ENCODE measurements around the gene UFC1. TPM values are rescaled to one million over a fixed set of nuclear protein-coding genes. Genes with fewer than 3 reads are reported as not detected.
A peak's percentile ranks its signal among the peaks of the same experiment; 100 is the strongest.

Gene UFC1
- polyA plus RNA-seq, 1 experiment, result 89.4 TPM

DNA sequence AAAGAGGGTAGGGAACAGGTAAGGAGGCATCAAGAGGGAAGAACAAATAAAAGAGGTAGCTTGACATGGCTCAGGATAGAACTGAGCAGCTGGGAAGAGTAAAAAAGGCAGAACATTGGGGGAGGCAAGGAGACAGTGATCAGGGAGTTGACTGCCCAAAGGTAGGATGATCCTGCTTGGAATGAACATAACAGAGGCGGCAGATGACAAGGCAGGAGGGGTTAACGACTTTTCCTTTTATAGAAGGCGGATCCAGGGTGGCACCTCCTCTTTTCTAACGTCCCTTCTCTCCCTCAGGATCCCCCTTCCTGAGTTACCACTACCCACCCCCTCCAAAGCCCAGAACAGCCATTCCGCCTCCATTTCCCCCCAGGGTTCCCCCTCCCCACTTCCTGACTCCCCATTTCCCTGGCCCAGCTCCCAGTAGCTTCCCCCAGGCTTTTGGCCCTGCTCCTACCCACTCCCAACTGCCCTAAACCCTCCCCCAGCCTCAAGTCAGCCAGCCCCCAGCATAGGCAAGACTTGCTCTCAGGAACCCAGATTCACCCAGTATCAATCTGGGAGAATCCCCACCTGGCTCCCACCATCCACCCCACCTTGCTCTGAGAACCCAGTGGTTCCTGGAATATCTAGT, 45.8 kb downstream of the UFC1 start:
- ChIA-PET CTCF (interaction anchor here (1.3 to 2.9 kb wide), 2 partner anchors 26 to 182 kb away, joined by 6 to 18 read pairs; partner anchors contain the start of gene TOMM40L), POLR2A (no interaction called here)
- no peak for DNase-seq (ENCODE audit: low read depth)
- H3K4me3 ChIP-seq (ENCODE audit: low read depth, low read length), result no peak overlapping the region
- peaks cover 6% of the 10 kb centered on the region for H3K36me3 ChIP-seq (ENCODE audit: control insufficient read depth, insufficient read depth, low read length)
- TF ChIP-seq, protein P1, sequence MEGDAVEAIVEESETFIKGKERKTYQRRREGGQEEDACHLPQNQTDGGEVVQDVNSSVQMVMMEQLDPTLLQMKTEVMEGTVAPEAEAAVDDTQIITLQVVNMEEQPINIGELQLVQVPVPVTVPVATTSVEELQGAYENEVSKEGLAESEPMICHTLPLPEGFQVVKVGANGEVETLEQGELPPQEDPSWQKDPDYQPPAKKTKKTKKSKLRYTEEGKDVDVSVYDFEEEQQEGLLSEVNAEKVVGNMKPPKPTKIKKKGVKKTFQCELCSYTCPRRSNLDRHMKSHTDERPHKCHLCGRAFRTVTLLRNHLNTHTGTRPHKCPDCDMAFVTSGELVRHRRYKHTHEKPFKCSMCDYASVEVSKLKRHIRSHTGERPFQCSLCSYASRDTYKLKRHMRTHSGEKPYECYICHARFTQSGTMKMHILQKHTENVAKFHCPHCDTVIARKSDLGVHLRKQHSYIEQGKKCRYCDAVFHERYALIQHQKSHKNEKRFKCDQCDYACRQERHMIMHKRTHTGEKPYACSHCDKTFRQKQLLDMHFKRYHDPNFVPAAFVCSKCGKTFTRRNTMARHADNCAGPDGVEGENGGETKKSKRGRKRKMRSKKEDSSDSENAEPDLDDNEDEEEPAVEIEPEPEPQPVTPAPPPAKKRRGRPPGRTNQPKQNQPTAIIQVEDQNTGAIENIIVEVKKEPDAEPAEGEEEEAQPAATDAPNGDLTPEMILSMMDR (IDR thresholded peaks at IDR 0.05; ENCODE audit: insufficient read depth, low read depth, low read length), result no peak
- H3K27me3 ChIP-seq (ENCODE audit: control insufficient read depth, insufficient read depth, low read length), result no peaks in the 10 kb centered on the region

DNA sequence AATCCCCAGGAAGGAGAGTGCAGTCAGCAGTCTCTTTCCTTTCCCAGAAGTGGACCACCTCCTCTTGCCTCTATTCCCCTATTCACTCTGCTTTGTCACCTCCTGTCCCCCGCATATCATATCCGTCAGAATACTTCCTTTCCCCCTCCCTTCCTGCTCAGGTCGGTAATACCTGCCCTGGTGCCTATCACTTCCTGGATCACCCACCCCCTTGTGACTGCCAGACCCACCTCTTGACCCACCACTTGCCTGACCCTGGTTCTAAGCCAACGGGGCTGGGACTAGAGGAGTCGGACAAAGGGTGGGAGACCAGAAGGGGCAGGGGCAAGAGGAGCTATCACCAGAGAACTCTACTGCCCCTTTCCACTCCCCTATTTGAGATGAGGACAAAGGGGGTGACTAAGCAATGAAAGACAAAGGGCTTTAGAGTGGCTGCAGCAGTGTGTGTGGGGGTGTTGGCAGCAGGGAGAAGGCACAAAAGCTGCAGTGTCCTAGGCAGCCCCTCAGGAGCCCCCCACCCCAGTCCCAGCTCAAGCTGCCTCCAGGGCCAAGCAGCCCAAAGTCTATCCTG, 46.7 kb downstream of the UFC1 start:
- CTCF ChIA-PET, result interaction anchor here (2.6 to 13.8 kb wide), 3 partner anchors 9 to 182 kb away, joined by 8 to 159 read pairs (median 13); partner anchors contain the start of genes APOA2 and TOMM40L
- TF ChIP-seq, protein P1 (IDR thresholded peaks at IDR 0.05; ENCODE audit: insufficient read depth, low read depth, low read length), result no peak
- POLR2A ChIA-PET, result no interaction called here
- Histone ChIP-seq H3K4me3 (ENCODE audit: low read depth, low read length) (no peak overlapping the region), H3K36me3 (ENCODE audit: control insufficient read depth, insufficient read depth, low read length) (peaks cover 3% of the 10 kb centered on the region), H3K27me3 (ENCODE audit: control insufficient read depth, insufficient read depth, low read length) (no peaks in the 10 kb centered on the region)
- DNase-seq (ENCODE audit: low read depth), result no peak

DNA sequence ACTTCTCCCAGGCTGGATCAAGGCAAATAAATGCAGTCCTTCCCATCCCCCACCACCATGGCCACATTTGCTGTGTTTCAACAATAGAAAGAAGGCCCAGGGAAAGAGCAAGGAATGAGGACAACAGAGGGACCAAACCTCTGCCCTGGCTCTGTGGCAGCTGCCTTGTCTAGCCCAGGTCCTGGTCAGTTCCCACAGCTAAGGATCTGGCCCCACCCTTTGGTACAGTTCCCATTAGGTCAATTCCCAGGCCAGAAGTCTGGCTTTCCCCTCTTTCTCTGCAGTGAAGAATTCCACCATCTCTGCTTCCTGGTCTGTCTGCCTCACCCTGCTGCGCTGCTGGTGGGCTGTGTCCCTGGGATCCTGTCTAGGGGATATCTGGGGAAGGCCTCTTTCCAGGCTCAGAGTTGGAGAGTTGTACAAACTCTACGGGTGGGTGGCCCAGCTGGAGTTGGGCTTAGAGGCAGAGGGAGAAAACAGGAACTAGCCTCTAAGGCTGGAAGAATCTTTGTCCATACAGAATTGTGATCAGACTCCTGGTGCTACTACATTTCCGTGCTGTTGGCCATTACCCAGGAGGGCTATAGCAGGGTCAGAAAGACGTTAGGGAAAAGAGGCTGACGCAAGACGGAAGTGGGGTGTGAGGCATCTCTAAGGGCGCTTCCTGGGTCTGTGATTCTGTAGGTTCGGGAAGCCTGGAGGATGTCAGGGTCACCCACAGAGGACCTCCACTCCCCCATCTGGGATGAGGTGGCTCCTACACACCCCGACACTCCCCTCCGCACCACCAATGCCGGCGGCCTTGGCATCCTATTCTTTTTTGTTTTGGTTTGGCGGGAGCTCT, 47.4 kb downstream of the UFC1 start:
- H3K4me3 ChIP-seq (ENCODE audit: low read depth, low read length), result peak overlapping the region; percentile 30; the same call in 1 of the 2 replicates
- CTCF ChIA-PET, result interaction anchor here (0.7 to 13.8 kb wide), 8 partner anchors 8 to 186 kb away, joined by 3 to 159 read pairs (median 8); partner anchors contain the start of genes APOA2 and TOMM40L
- no peaks in the 10 kb centered on the region for H3K27me3 ChIP-seq (ENCODE audit: control insufficient read depth, insufficient read depth, low read length)
- TF ChIP-seq, protein P1 (IDR thresholded peaks at IDR 0.05; ENCODE audit: insufficient read depth, low read depth, low read length), result no peak
- DNase-seq (ENCODE audit: low read depth), result no peak
- H3K36me3 ChIP-seq (ENCODE audit: control insufficient read depth, insufficient read depth, low read length), result peaks cover 3% of the 10 kb centered on the region; the same call in 1 of the 2 replicates
- POLR2A ChIA-PET, result interaction anchor here (0.5 to 1.2 kb wide), 5 partner anchors 12 to 121 kb away, joined by 3 to 4 read pairs (median 3); partner anchors contain the start of gene DEDD

DNA sequence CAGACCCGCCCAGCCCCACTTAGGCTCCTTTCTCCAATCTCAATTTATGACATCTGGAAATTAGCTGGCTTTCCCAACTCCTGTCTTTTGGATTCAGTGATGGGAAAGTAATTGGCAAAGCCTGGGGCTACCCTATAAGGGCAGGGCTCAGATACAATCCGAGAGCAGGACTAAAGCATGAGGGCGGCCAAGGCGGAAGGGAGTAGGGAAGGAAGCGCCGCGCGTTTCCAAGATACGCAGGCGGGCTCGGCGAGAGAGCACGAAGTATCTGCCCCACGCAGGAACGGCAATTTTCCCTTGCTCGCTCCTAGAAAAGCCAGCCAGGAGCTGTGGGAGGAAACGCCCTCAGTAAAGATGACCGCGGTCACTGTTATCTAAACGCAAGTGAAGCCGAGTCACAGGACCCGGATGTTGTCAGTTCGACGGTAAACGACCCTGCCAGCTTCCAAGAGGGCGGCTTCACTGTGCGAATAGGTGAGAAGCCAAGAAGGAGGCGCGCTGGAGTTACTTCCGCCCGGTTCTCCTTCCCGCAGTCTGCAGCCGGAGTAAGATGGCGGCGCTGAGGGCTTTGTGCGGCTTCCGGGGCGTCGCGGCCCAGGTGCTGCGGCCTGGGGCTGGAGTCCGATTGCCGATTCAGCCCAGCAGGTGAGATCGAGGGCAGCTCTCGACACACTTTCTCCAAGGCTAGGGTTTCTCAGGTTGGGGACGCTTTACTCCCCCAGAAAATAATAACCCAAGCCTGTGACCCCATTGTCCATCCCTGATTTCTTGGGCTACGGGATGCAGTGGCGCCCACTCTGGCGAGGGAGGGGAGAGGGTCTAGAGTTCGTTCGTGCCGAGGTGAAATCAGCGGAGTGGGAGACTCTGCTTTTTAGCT, 48.3 kb downstream of the UFC1 start, which contains the start of gene NDUFS2:
TSS of gene NDUFS2 (plus strand) at position 532 of the 877 bp plus-strand sequence. CDS start at position 551, 19 bp downstream.
- H3K36me3 ChIP-seq (ENCODE audit: control insufficient read depth, insufficient read depth, low read length), result peaks cover 6% of the 10 kb centered on the region
- POLR2A ChIA-PET, result interaction anchor here (0.6 to 1.2 kb wide), 5 partner anchors 11 to 188 kb away, joined by 3 to 4 read pairs (median 3); partner anchors contain the start of gene DEDD
- TF ChIP-seq, protein P1 (IDR thresholded peaks at IDR 0.05; ENCODE audit: insufficient read depth, low read depth, low read length), result peak; percentile 39
- peak within 1 kb of the TSS; percentile 70 for H3K4me3 ChIP-seq (ENCODE audit: low read depth, low read length)
- peak; percentile 93 for DNase-seq (ENCODE audit: low read depth)
- CTCF ChIA-PET, result interaction anchor here (0.7 to 13.8 kb wide), 8 partner anchors 9 to 185 kb away, joined by 3 to 159 read pairs (median 8); partner anchors contain the start of genes APOA2 and TOMM40L
- H3K27me3 ChIP-seq (ENCODE audit: control insufficient read depth, insufficient read depth, low read length), result no peaks in the 10 kb centered on the region

All from BJ (cell line).